Neural progenitor cell (in vitro differentiated cells): ENCODE measurements around the gene SLC22A24. TPM values are rescaled to one million over a fixed set of nuclear protein-coding genes. Genes with fewer than 3 reads are reported as not detected.

Experiments used
- DNase-seq: peaks from one replicate; pipeline ENCODE4 v3.0.0-alpha.2; 2016; ENCODE audit warnings: low spot score
- H2AFZ ChIP-seq: fragments of 200-600 bp; sonication (generic); replicated peaks from 2 replicates; pipeline ENCODE4 v1.6.1; 2016; ENCODE audit warnings: antibody characterized with exemption
- H3F3A ChIP-seq: fragments of 200-600 bp; sonication (generic); 2 replicates; pipeline ENCODE4 v1.6.1; 2016; ENCODE audit warnings: antibody characterized with exemption, low read depth
- H3K27ac ChIP-seq: fragments of 200-600 bp; sonication (generic); 2 replicates; pipeline ENCODE4 v1.5.1; 2016; ENCODE audit warnings: mild to moderate bottlenecking
- H3K27me3 ChIP-seq: fragments of 200-600 bp; sonication (generic); 2 replicates; pipeline ENCODE4 v1.6.1; 2016; ENCODE audit warnings: mild to moderate bottlenecking, moderate library complexity
- H3K36me3 ChIP-seq: fragments of 200-600 bp; sonication (generic); 2 replicates; pipeline ENCODE4 v1.5.1; 2016
- H3K4me1 ChIP-seq: fragments of 200-600 bp; sonication (generic); 2 replicates; pipeline ENCODE4 v1.6.1; 2016; ENCODE audit warnings: mixed run types
- H3K4me2 ChIP-seq: fragments of 200-600 bp; sonication (generic); 2 replicates; pipeline ENCODE4 v1.6.1; 2016
- H3K4me3 ChIP-seq: fragments of 200-600 bp; sonication (generic); 2 replicates; pipeline ENCODE4 v1.5.1; 2016
- H3K79me2 ChIP-seq: fragments of 200-600 bp; sonication (generic); 2 replicates; pipeline ENCODE4 v1.6.1; 2016; ENCODE audit warnings: low read depth
- H3K9ac ChIP-seq: fragments of 200-600 bp; sonication (generic); 2 replicates; pipeline ENCODE4 v1.6.1; 2016
- H3K9me3 ChIP-seq: fragments of 200-600 bp; sonication (generic); 2 replicates; pipeline ENCODE4 v1.5.1; 2016; ENCODE audit warnings: low read depth
- H4K20me1 ChIP-seq: fragments of 200-600 bp; sonication (generic); 2 replicates; pipeline ENCODE4 v1.6.1; 2016; ENCODE audit warnings: low read depth
- H3K27ac Mint-ChIP-seq: 3 replicates; pipeline ENCODE4 v1.8.0; 2021; ENCODE audit warnings: mixed read lengths
- H3K27me3 Mint-ChIP-seq: 2 replicates; pipeline ENCODE4 v1.8.0; 2022; ENCODE audit warnings: low read depth, mild to moderate bottlenecking, inconsistent platforms, moderate library complexity, mixed read lengths; ENCODE audit not compliant: insufficient read depth
- H3K36me3 Mint-ChIP-seq: 3 replicates; pipeline ENCODE4 v1.8.0; 2021; ENCODE audit warnings: mixed read lengths
- H3K4me1 Mint-ChIP-seq: 3 replicates; pipeline ENCODE4 v1.8.0; 2021; ENCODE audit warnings: mixed read lengths
- H3K4me3 Mint-ChIP-seq: 3 replicates; pipeline ENCODE4 v1.8.0; 2021; ENCODE audit warnings: mild to moderate bottlenecking, moderate library complexity, mixed read lengths
- H3K9me3 Mint-ChIP-seq: 3 replicates; pipeline ENCODE4 v1.8.0; 2020; ENCODE audit warnings: mixed read lengths
- CTCF ChIP-seq: fragments of 200-600 bp; sonication (generic); IDR thresholded peaks from 2 replicates; pipeline ENCODE4 v1.5.1; 2017; ENCODE audit warnings: antibody characterized with exemption, mild to moderate bottlenecking
- EZH2 ChIP-seq: fragments of 200-600 bp; sonication (generic); IDR thresholded peaks from 2 replicates; pipeline ENCODE4 v1.6.1; 2017; ENCODE audit warnings: antibody characterized with exemption, mild to moderate bottlenecking, moderate library complexity
- EZH2phosphoT487 ChIP-seq: fragments of 200-600 bp; sonication (generic); IDR thresholded peaks from 2 replicates; pipeline ENCODE4 v1.6.1; 2017; ENCODE audit warnings: antibody characterized with exemption
- total RNA-seq: library from RNA; depleted of rRNA; stranded (reverse); fragments of >200 nt; gene quantifications from 2 replicates; pipeline ENCODE4 v1.2.3, GENCODE V29; 2015; ENCODE audit warnings: low replicate concordance

SLC22A24 gene
- total RNA-seq, 1 donor from 2014 or later: not detected

- no peak overlapping the region for H3K4me3 Mint-ChIP-seq
- H3K9me3 ChIP-seq: no peaks in the 10 kb centered on the region
- peaks cover 11% of the 10 kb centered on the region for H3K4me1 Mint-ChIP-seq
- no peak overlapping the region for H3K9ac ChIP-seq
- H3K27me3 ChIP-seq: no peaks in the 10 kb centered on the region
- H3K4me2 ChIP-seq: no peak overlapping the region
- no peaks in the 10 kb centered on the region for H3K36me3 Mint-ChIP-seq
- H3F3A ChIP-seq: no peaks in the 10 kb centered on the region
- H3K4me1 ChIP-seq: no peaks in the 10 kb centered on the region
- TF ChIP-seq CTCF (no peak), EZH2 (no peak), EZH2phosphoT487 (no peak)
- H2AFZ ChIP-seq: no peak overlapping the region
- H3K27ac ChIP-seq: no peak overlapping the region
- no peak for DNase-seq
- no peaks in the 10 kb centered on the region for H3K79me2 ChIP-seq
- H3K27ac Mint-ChIP-seq: no peak overlapping the region
- peaks cover 9% of the 10 kb centered on the region for H3K9me3 Mint-ChIP-seq
- no peaks in the 10 kb centered on the region for H3K36me3 ChIP-seq
- peaks cover 3% of the 10 kb centered on the region for H3K27me3 Mint-ChIP-seq
- no peaks in the 10 kb centered on the region for H4K20me1 ChIP-seq
- H3K4me3 ChIP-seq: no peak overlapping the region
Measured at GRCh38 chr11:63032457-63032856, 111.6 kb downstream of the SLC22A24 start.

Other genes with a start within 250 kb of the SLC22A24 start
- gene CHRM1, start 222.9 kb downstream of the SLC22A24 start, total RNA-seq: not detected in 2 replicates
- gene SLC22A6, start 159.3 kb downstream of the SLC22A24 start, total RNA-seq: not detected in 2 replicates
- gene SLC22A8, start 128.4 kb downstream of the SLC22A24 start, total RNA-seq: not detected in 2 replicates
- gene SLC22A25, start 99.4 kb upstream of the SLC22A24 start, total RNA-seq: not detected in 2 replicates
- not detected in 2 replicates for gene SLC22A9, start 225.6 kb upstream of the SLC22A24 start, total RNA-seq